GM21381 (cell line): Measurements from ENCODE around the gene CCDC85B.
"Not testable (repeated sequence)": the region's sequence is repeated elsewhere in the genome, so short reads cannot be mapped to it uniquely, and the experiment has no call there.

ENCODE experiments used
- ATAC-seq: cut with Tn5 transposase; IDR thresholded peaks from one replicate; pipeline ENCODE4 v1.9.1; 2021; ENCODE audit warnings: mild to moderate bottlenecking, moderate library complexity; ENCODE audit not compliant: unreplicated experiment

Gene CCDC85B

DNA sequence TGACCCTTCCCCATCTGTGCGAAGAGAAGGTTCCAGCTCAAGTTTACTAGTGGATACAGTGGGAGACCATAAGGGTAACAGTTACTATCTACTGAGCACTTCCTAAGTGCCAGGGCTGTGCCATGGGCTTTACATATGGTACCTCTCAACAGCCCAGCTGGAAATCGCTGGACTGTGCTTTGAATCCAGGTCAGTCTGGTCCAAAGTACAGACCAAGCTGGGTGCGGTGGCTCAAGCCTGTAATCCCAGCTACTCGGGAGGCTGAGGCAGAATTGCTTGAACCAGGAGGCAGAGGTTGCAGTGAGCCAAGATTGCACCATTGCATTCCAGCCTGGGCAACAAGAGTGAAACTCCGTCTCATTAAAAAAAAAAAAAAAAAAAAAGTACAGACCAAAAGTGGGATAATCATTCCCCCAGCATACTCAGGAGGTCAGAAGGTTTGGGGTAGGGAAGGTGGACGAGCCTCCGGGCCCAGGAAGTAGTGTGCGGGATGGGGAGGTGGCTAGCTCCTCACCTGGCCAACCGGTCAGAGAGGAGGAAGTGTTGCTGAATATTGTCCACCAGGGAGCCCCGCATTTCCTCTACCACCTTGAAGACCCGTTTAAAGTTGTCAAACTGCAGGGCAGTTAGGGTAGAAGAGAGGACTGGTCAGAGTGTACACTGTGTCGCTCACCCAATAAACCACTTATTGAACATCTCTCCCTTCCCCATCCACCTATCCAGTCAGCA, 4.5 kb upstream of the CCDC85B start:
- no peak for ATAC-seq

DNA sequence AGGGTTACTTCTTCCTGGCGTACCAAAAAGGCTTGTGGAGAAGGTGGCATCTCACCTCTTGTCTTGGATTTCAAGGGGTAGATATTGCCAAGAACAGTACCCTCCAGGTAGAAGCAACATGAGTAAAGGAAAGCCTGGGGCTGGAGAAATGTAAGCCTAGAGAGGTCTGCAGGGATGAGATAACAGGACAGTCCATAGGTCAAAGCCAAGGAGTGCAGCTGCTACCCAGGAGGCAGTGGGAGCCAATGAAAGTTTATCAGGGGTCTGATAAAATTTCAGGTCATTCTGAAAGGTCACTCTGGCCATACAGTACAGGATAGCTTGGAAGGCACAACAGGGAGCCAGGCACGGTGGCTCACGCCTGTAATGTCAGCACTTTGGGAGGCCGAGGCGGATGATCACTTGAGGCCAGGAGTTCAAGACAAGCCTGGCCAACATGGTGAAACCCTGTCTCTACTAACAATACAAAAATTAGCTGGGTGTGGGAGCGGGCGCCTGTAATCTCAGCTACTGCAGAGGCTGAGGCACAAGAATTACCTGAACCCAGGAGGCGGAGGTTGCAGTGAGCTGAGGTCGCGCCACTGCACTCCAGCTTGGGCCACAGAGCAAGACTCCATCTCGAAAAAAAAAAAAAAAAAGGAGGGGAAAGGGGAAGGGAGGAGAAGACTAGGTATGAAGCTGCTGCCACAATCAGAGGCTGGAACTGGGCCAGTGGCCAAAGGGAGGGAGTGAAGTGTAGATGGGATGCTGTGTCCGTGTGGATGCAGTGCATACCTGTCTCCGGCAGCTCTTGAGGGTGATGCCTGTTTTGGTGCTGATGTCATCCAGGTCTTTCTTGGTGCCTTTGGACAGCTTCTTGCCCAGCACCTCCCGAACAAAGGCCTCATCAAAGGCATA, 3.4 kb upstream of the CCDC85B start:
- ATAC-seq: no peak

DNA sequence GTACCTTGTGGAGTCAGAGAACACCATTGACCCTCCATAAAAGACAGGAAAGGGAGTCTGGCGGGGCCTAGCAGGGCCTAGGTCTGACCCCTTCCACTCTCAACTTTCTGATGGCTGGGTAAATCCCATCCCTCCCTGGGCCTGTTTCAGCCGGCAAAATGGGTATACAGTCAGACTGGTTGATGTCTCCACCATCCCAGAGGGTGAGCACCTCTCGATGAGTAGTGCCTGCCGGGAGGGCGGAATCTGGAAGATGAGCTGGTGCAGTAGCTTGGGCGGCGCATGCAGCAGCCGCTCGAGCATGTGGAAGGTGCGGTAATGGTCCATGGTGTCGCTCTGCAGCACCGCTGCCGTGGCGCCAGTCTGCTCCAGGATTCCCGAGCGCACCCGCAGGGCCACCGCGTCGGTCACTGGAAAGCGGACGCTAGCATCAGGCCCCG, 2.7 kb upstream of the CCDC85B start:
- ATAC-seq: peak; percentile 1

DNA sequence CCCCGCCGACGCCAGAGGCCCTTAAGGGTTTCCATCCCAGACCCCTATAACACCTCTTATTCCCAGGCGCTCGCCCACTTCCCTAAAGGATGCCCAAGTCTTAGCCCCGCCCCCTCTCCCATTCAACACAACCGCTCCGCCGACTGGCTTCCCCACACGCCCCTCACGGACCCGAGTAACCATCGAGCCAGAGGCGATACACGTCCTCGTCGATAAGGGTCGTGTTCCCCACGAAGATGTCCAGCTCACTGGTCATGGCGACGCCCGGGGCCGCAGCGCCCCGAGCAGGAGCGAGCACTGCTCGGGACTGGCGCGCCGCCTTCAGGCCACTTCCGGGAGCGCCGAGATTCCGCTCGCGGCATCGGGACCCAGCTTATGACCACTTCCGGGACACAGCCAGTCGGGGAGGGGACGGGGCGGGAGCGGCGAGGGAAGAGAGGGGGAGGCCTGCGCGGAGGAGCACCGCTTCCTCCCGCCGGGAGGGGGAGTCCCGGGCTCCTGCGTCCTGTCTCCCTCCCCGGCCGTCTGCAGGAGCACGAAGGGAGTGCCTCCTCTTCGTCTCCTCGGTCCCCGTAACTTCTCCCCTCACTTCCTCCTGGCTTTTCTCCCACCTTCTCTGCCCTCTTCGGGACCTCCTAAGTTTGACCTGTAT, 2.2 kb upstream of the CCDC85B start, which contains the start of gene FIBP:
FIBP (minus strand) TSS at position 309 of the 652 bp plus-strand sequence; CDS start at position 256, 53 bp downstream.
- ATAC-seq: peak; percentile 55

DNA sequence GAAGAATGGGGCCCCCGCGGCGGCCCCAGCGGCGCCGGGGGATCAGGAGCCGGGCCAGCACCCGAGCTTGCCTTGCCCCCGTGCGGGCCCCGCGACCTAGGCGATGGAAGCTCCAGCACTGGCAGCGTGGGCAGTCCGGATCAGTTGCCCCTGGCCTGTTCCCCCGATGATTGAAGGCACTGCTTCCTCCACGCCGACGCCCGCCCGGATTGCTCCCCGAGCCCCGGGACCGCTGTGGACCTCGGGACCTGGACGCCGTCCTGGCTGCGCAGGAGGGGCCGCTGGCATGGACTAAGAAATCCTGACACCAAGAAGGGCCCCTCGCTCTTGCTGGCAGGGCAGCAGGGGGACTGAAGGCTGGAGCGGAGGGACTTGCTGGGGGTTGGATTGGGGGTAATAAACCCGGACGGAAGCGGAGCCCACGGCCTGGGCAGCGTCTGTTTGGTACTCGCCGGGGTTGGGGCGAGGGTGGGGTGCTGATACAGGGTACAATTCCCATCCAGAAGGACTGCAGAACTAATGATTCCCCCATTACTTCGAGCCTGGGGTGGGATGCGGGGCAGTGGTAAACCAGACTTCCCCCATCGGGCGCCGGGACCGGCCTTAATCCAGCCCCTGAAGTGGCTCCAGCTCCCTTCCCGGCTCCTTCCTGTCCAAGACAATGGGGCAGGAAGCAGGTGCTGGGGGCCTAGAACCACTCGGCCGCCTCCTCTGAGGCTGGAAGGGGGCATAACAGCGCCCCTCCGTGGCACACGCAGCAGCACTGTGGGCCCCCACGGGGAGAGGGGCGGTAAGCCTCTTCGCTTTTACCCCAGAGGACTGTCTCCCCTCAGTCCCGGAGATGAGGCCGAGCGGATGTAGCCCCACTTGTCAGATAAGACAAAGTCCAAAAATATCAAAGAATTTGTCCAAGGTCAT, 1.0 kb downstream of the CCDC85B start:
- ATAC-seq: no peak

DNA sequence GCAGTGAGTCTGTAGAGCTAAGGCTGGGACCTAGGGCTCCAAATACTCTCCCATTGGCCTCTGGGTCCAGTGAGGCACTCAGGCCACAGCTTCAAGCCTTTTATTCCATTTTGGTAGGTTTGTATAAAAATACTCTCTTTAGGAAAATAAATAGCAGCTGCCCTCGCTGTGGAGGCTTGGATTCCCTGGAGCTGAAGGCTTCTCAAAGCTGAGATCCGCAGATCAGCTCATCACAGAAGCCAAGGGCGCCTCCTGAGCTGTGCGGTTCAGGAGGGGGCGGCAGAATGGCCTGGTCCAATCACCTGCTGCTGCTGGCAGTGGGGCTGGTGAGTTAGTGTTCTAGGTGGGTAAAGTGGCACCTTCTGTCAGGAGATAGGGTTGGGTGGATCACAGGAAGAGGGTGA, 1.7 kb downstream of the CCDC85B start:
- not testable (repeated sequence) for ATAC-seq

DNA sequence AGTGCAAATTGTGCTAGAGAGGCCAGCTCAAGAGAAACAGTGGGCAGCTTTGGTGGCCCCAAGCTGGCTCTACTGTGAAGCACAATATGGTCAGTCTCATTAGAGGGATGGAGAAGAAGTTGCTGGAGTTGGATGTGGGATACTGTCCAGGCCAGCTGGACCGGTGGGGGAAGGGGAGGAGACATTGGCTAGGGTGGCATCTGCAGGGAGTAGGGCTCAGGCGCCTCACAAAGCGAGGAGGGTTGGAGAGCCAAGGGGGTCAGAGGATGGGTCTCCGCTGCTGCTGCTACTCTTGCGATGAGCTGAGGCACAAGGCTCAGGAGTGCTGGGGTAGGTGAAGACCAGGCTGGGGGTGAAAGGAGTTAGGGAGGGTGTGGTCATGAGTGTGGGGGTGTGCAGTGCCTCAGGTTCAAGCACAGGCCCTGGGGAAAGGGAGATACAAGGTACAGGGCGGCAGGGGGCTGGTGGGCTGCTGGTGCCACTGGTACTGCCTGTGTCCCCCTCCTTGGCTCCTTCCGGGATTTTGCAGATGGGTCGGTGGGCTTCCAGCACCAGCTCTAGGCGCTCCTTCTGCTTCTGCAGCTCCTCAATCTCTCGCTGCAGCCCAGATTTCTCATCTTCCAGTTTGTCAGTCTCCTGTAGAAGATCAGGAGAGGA, 2.3 kb downstream of the CCDC85B start:
- no peak for ATAC-seq

DNA sequence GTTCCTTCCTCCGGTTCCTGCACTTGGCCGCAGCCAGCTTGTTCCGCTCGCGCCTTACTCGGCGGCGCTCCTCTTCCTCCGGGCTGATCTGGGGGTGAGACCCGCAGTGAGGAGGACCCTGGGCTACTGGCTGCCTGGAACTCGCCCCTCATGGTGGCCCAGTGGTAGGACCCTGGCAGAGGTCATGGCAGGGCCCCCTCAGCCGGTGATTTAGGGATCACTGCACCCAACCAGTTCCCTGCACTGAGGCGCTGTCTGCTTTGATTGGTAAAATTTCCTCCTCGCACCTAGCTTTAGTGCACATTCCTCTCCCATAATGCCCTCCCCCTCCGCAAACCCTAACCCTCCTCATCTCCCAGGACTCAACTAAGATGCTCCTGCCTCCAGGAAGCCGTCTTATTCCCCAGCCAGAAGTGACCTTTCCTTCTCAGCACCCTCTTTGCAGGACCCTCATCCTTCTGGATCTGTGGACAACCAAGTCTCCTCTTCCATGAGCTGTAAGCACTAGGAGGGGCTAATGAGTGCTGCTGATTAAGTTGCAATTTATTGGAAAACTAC, 3.6 kb downstream of the CCDC85B start:
- no peak for ATAC-seq

DNA sequence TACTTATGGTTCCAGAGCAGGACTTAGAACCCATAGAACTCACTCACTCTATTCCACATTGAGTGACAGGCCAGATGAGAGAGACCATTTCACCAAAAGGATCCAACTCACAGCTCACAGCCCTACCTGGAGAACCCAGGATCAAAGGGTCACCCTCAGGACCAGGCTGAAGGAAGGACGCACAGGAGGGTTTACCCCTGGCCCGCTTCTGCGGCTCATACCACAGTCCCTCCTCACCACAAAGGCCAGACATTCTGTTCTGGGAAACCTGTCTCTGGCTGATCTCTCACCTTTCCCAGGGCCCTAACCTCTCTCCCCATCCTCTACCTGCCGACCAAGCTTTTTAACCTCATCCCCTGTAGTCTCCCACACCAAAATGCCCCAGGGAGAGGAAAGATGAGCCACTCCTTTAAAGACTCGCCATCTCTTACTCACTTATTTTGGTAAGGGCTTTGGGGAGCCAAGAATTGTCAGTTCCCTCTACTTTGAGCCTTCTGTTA, 5.1 kb downstream of the CCDC85B start:
- no peak for ATAC-seq

DNA sequence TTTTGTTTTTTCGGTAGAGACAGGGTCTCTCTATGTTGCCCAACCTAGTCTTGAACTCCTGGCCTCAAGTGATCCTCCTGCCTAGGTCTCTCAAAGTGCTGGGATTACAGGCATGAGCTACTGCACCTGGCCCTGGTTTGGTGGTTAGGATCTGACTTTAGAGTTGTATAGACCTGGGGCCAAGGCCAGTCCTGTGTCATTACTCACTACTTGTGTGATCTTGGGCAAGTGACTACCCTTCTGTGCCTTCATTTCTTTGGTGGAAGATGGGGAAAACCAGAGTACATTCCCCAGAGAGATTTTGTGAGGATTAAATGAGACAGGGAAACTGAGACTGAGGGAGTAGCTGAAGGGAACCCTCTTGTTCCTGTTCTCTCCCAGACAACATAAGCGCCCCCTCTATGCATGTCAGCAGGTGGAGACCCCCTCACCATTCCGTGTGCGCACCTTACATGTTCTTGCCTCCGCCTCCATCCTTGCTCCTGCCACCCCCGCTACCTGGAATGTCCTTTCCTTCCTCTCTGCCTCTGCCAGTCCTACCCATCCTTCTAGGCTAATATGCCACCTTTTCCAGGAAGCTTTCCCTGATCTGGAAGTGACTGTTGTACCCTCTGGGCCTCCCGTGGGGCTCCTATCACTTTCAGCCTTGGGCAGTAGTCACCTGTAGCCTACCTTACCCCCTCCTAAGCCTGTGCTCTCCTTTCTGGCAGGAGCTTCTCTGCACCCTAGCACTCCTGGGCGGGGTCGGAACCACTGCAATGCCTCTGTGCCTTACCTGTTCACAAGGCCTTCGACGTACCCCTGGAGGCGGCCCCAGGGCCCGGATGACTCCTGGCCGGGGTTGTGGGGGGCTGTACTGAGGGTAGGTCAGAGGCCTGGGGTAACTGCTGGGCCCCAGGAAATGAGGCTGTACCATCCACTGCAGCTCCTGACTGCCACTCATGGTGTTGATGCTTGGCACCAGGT, 5.8 kb downstream of the CCDC85B start:
- ATAC-seq: no peak

DNA sequence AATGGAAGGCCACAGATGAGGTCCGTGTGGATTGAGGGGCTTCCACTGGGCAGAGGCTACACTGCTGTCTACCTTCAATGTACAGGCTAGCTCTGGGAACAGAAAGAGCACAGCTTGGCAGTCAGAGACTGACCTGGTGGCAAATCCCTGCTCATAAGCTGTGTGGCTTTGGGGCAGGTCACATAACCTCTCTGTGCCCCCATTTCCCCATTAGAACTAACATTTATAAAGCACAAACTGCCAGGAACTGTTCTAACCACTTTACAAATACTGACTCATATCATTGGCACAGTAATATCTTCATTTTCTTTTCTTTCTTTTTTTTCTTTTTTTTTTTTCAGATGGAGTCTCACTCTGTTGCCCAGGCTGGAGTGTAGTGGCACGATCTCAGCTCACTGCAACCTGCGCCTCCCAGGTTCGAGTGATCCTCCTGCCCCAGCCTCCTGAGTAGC, 6.6 kb downstream of the CCDC85B start:
- ATAC-seq: no peak

DNA sequence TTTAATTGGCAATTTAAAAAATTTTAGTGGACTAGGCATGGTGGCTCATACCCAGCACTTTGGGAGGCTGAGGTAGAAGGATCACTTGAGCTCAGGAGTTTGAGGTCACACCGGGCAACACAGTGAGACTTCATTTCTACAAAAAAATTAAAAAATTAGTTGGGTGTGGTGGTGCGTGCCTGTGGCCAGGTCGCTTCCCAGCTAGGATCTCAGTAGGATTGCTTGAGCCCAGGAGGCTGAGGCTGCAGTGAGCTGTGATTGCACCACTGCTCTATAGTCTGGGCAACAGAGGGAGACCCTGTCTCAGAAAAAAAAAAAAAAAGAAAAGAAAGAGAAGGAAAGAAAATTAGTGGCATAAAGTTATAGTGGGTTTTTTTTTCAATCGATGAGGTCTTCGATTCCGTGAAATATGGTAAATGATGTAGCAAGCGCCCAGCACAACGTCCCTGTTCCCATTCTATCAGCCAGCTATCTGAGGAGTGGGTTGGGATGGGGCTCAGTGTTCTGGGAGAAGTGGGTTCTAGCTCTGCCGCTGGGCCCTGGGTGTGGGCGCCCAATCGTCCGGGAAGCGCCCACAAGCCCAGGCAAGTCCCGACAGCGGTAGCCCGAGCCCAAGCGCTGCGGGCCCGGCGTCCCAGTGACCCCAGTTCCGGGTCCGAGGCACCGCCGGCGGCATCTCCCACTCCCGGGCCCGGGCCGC, 8.3 kb downstream of the CCDC85B start:
- ATAC-seq: no peak

DNA sequence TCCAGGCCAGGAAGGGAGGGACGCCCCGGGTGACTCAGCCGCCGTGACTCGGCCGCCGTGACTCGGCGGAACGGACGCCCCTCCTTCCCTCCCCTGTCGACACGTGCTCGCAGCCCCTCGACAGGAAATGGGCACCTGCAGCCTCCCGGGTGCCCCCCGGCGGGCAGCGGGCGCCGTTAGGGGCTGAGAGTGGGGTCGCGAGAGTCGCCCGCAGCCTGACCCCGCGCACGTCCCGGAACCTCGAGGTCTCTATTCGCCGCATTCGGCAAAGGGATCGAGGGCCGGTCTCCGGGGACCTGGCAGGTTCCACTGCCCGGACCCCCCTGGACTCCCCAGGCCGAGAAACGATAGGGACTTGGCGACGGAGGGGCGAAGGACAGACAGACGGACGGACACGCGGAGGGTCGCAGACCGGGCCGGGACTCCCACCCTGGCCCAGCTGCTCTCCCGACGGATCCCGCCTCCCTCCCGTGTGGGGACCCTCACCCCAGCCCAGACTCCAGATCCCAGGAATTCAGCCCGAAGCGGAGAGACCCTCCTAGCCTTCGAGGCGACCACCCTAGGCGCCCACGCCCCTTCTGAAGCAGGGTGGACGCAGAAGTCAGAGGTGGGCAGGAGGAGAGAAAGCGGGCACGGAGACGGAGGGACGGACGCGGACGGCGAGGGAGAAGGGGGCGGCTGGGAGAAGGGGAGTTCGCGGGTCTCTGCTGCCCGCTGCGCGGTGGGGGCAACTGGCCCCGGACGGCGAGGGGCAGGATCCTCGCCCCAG, 9.1 kb downstream of the CCDC85B start:
- ATAC-seq: no peak

DNA sequence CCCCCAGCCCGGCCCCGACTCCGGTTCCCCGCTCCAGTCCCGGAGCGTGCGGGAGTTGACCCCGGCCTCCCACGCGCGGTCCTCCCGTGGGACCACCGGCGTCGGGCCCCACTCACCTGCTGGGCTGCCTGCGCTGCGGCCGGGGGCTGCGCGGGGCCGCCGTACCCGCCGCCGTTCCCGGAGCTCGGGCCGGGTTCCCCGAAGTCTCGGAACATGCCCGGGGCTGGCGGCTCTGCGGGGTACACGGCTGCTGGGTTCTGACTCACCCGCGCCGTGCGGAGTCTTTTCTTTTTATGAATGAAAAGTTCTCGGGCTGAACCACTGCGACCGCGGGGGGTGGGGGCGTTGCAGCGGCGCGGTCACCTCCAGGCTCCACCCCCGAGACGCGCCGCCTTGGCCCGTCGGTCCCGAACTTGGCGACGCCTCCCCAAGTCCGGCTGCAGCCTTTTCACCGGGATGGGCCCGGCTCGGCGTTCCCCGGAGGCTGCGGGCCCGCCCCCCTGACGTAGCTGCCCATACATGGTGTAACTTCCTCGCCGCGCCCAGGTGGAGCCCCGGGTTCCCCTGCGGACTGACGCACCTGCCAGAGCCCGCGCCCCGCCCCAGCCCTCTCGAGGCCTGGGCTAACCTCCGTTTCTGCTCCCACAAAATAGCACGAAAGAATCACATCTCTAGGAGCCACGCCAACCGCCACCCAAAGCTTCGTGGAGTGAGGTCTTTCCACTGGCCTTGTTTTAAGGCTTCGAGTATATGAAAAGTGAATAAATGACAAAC, 9.8 kb downstream of the CCDC85B start, which contains the start of gene FOSL1:
FOSL1 (minus strand) TSS at position 264 of the 774 bp plus-strand sequence; CDS start at position 215, 49 bp downstream.
- peak; percentile 73 for ATAC-seq

DNA sequence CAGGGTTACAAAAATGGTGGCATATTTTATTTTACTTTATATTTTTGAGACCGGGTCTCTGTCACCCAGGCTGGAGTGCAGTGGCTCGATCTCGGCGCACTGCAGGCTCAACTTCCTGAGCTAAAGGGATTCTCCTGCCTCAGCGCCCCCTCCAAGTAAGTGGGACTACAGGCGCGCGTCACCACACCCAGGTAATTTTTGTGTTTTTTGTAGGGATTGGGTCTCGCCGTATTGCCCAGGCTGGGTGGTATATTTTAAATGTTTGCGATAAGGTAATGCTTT, 10.4 kb downstream of the CCDC85B start:
- ATAC-seq: no peak

DNA sequence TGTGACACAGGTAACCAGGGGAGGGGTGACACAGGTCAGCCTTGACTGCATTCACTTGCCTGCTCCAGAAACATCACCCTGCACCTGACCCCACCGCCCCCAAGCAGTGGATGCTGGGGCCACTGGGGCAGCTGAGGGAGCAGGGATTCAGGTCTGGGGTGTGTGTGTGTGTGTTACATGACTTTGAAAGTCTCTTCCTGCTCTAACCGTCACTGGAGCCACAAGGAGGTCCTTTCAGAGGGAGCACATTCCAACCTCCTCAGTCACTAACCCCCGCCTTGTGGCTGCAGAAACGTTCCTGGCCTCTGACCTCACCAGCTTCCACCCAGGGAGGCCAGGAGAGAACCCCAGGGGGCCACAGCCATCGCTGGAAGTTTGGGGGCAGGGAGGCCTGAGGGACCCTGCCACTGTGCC, 12.6 kb downstream of the CCDC85B start:
- no peak for ATAC-seq
